NCI-H1436 treated with DMSO at 0.1 percent for 48 hours (cell line): ENCODE data around the gene RNF145.

ENCODE experiments used
- DNase-seq: peaks from one replicate; lab custom pipeline; 2025; lab: John Stamatoyannopoulos, UW

The RNF145 gene

DNA sequence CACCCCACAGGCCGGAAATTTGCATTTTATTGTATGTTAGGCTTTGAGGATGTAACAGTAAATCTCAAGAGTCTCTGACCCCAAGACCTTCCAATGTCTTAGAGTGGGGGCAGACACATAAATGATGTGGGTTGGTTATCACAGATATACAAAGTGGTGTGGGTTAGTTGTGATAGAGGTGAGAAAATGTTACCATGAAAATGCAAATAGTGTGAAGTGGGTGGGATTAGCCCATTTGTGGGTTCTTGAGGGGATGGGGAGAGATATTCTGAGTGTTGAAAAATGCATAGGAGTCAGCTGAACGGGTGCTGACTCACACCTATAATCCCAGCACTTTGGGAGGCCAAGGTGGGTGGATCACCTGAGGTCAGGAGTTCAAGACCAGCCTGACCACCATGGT is 7.9 kb upstream of the RNF145 start:
- no peak for DNase-seq

DNA sequence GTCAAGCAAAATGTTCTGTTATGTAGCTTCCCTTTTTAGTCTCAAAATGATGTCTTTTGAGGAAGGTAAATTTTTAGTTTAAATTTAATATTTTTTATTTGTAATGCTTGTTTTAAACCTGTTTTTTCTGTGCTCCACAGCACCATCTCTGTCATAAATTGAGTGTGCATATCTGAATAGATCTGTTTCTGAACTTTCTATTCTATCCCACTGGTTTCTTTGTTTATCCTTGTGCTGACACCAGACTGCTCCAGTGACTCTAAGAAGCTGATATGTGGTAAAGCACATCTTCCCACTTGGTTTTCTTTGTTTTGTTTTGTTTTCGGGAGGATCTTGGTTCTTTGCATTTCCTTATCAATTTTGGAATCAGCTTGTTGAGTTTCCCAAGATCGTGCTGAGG is 7.1 kb upstream of the RNF145 start:
- DNase-seq, result no peak

DNA sequence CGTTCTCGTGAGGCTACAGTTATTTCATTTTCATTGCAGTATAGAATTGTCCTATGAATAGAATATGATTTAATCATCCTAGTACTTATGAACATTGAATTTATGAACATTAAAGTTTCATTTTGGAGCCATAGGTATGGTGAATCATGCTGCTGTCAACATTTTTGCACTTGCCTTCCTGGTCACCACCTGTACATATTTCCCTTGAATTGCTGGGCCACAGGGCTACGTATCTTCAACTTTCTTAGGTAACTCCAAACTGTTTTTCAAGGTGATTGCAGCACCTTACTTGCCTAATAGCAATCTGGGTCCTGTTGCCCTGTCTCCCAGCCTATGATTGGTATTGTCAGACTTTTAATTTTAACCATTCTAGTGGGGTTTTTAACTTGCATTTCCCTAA is 6.5 kb upstream of the RNF145 start:
- no peak for DNase-seq

DNA sequence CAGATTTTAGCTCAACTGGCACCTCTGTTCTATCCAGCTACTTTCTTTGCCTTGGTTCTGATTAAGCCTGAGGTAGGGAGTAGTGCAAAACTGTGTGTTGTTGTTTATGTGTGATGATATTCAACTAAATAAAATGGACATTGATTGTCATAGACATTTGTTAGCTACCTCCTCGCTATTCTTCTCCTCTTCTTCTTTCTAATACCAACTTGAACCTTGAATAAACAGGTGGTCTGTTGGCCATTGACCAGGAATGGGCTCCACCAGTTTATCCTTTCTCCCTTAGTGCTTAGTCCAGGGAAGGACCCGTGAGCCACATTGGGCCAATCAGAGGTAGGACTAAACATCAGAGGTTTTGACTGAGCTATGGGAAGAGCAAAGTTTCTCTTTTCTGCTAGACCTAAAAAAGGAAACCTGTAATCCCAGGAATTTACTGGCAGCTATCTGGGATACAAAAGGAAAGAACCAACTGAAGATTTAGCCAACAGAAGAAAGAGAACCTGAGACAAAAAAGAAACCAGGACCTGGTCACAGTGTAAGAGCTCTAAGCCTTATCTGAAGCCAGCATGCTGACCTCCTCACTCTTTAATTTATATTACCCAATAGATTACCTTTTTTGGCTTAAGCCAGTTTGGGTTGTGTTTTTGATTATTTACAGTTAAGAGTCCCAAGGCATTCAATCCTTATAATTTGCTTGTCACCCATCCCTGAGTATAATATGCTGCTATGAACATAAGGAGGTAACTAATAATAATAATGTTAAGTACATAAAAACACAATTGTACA is 5.3 kb upstream of the RNF145 start:
- DNase-seq, result no peak

DNA sequence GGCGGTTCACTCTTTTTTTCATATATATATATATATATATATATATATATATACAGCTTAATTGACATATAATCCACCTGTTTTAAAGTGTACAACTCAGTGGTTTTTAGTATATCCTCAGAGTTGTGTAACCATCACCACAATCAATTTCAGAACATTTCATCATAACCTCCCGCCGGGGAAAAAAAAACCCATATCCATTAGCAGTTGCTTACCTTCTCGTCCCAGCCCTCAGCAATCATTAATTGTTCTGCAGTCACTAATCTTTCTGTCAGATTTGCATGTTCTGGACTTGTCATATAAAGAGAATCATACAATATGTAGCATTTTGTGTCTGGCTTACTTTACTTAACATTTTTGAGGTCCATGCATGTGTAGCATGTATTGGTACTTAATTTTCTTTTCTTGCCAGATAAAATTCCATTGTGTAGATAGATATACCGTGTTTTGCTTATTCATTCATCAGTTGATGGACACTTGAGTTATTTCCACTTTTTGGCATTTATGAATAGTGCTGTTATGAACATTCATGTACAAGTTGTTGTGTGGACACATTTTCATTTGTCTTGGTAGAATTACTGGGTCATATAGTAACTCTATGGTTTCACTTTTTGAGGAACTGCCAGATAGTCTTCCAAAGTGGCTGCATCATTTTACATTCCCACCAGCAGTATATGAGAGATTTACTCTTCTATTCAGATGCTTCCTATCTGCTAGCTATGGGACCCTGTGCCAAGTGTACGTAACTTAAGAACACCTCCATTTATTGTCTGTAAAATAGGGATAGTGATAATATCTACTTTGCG is 3.5 kb upstream of the RNF145 start:
- no peak for DNase-seq

DNA sequence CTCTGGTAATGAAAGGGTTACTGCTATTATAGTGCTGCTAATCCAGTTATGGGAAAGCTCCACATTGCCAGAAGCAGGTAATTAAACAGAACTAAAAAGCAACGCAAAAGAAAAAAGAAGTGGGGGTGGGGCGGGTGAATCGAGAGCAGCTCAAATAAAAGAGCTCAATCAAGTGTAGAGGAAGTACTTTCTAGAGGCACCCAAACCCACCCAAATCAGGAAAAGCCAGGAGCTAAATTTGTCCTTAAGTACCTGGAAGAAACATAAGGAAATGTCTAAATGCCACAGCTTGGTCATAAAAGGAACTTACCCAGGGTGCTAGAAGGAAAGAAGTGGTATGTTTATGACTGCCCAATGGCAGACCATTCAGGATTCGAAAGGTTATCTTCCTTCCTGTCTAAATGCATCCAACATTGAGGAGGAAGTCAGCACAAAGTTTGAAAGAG is 2.4 kb upstream of the RNF145 start:
- DNase-seq, result no peak

DNA sequence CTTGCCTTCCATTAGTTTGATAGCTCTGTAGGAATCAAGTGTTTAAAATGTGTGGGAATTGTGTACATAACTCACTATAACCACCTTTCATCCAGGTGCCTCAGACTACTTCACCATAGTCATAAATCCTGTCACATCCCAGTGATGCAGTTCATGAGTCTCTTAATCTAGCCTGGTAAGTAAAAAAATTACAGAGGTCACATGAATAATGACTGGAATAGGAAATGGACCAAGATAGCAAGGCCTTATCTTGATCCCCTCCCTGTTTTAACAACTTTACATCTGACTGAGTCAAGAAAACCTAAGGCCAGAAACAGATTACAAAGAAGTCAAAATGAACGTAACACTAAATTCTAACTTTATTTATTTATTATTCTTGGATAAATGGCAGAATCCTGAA is 1.5 kb upstream of the RNF145 start:
- no peak for DNase-seq

DNA sequence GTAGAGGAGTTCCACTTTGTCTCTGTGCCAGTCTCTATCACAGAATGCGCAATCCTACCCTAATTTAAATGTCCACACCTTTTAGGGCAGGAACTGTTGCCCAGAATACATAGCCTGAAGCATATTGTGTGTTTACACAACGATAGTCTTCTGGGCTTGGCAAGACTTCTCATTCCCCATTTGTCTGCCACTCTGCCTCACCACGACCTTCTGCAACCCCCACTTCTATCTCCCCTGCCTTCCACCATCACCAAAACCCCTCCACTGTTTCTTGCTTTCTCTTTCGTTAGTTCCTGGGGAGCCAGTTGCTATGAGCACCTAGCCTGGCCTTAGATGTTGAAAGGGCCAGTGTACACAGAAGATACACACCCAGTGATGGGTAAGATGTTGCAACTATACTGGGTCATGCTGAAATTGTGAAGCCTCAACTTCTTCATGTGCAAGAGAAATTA is 883 bp upstream of the RNF145 start:
- DNase-seq, result no peak

DNA sequence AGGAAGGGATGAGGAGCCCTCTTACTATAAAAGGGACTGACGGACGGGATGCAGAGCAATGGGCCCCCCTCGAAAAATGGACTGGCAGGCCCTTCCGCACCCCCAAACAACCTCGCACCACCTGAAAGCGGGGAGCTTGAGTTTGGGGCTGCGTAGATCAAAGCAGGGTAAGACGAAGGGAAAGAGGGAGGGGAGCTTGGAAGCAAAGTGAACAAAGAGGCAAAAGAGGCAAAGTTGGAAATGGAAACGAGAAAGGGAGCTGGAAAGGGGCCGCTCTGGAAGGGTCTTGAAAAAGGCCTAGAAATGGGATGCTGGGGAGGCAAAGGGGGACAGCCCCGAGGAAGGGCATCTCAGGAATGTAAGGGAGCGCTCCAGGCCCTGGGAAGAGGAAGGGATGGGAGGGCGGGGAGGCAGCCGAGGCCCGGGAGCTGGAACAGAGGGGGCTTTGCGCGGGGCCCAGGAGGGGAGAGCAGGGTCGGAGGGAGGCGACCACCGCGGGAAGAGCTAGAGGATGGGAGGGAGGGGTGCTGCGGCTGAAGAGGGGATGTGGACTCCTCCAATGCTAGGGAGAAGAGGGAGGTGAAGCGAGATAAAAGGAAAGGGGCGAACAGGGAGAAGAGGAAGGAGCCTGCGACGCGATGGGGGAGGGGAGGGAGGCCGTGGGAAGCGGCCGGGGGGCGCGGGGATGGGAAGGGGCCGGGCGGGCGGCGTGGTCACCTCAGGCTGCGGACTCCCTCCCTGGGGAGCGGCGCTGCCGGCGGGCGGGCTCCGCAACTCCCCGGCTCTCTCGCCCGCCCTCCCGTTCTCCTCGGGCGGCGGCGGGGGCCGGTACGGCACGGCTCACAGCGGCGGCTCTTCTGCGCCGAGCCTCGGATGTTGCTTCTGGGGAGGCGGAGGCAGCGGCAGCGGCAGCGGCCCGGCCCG is 577 bp downstream of the RNF145 start:
- no peak for DNase-seq

DNA sequence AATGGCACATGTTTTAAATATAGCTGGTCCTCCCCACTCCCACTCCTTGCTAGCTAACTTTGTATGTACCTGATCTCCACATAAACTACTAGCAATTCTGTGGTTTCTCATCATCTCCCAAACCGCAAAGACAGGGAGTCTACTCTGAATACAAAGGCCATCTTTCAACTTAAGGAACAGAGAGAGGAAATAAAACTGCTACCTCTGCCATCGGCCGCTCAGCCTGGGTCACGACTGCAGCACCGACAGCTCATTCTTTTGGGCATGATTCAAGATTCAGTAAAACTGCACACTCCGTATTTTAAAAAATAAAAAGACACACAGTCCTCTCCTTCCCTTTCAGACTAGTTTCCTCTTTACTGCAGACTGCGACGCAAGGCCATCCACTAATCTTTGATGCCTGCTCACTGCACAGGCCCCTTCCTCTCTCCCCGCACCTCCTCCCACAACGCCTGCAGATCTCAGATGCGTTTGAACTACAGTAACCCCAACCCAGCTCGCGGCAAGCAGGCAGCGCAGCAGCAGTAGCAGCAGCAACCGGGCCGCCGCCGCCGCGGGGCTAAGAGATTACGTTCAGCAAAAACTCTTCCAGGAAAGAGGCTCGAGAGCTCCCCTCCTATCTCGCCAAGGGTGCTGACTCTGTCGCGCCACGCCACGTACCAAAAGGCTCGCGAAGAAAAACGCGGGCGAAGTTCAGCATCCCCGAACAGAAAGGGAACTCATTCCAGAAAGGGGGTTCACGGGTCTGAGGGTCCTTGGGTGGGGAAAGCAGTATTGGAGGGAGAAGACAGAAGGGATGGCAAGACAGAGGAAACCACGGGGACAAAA is 1.5 kb downstream of the RNF145 start:
- no peak for DNase-seq

DNA sequence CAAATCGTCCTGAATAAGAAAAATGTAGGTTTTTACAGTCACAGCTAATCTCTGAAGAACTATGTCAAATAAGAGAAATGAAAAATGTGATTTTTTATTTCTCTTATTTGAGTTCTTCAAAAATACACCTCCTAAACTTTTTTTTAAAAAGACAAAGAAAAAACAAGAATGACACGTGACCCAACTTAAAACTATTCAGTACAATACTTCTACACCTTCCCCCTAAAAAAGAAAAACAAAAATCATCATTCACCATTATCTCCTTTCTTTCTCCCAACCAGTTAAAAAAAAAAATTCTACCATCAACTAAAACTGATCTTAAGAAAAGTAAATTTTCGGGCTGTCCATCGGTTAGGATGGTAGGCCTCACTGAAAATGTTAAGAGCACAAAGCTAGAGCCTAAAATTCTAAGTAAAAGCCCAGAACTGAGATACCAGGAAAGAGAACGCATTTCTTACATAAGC is 2.1 kb downstream of the RNF145 start:
- no peak for DNase-seq

DNA sequence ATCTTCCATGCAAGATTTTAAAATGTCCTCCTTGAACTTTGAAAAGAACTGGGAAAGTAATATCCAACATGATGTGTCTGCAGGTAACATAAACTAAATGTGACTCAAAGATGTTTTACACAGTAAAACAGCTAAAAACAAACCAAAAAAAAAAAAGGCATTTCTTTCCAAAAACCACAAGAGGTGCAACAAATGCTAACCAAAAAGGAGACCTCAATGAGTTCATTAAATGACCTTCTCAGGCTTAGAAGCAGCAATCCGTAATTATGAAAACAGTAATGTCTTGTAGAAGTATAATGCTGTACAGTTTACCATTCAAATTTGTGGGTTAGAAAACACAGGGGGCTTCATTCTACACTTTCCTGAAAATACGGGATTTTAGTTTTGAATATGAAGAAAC is 2.5 kb downstream of the RNF145 start:
- DNase-seq, result no peak

DNA sequence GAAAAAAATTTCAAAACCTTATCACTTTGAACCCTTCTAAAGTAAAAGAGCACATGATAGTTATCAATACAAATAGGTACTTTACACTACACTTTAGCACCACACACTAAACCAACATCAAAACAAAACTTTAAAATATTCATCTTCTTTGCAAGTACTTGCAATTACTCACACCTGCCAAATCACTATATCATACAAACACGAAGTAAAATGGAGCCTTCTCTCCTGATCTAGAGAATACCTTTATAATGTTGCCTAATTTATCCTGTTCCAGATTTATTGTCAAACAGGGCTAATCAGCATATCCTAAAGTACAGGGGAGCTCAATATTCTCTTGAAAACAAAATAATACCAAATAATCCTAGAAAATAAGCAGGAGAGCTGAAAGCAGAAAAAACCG is 3.0 kb downstream of the RNF145 start:
- no peak for DNase-seq

DNA sequence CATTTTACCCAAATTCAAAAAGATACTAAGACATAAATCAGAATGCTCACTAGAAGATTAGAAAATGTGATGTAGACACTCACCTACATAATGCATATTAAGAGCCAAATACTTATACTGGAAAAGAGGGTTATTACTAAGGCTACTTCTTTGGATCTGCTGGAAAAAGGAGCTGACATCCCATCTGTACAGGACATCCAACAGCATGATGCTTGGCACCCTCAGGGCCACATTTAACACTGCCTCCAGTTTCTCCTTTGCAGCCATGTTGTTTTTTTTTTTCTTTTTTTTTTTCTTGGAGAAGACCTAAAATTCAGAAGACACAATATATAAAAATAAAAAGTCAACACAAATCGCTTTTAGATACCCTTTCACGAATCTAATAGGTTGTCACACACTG is 6.0 kb downstream of the RNF145 start:
- no peak for DNase-seq

DNA sequence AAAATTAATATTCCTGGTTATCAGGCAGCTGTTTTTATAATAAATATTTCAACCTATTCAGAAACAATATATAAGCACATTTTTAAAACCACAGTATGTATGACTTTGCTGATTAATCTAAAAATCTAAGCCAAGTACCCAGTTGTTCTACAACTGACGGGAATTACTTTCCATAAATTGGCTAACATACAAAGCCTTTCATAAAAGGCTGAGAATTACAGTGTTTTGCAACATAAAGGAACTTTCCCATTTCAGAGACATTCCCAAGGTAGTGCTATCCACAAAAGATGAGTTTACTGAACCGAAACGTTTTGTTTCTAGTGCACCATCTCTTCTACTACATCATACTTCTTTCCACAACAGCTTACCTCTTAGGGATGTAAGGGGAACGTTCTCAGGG is 7.2 kb downstream of the RNF145 start:
- DNase-seq, result no peak

DNA sequence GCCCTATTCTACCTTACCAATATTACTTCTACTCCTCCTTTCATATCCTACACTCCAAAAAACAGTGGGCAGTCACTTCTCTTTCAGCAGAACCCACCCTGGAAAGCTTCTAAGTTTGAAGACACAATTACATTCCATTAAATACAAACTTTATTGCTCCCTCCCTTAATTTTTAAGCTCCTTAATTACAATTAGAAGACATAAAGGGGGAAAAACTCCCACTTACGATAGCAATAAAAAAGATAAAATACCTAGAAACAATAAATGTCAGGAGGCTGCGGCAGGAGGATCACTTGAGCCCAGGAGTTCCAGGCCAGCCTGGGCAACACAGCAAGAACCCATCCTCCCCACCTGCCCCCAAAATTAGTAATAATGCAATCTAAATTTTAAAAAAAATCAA is 9.6 kb downstream of the RNF145 start:
- no peak for DNase-seq

DNA sequence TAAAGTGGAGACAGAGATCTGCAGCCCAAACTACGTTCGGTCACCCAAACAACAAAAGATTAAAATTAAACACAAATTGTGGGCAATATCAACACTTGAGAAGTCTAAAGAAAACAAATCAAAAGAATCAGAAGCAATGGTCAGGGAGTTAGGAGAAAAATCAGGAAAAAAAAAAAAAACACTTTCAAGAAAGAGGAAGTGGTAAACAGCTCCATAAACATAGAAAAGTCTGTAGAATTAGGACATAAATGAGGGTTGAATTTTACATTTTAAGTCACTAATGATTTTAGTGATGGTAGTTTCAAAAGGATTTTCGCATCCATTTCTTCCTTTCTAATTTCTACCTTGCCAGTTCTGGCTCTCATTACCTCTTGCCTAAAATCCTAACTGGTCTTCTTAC is 10.1 kb downstream of the RNF145 start:
- DNase-seq, result no peak

DNA sequence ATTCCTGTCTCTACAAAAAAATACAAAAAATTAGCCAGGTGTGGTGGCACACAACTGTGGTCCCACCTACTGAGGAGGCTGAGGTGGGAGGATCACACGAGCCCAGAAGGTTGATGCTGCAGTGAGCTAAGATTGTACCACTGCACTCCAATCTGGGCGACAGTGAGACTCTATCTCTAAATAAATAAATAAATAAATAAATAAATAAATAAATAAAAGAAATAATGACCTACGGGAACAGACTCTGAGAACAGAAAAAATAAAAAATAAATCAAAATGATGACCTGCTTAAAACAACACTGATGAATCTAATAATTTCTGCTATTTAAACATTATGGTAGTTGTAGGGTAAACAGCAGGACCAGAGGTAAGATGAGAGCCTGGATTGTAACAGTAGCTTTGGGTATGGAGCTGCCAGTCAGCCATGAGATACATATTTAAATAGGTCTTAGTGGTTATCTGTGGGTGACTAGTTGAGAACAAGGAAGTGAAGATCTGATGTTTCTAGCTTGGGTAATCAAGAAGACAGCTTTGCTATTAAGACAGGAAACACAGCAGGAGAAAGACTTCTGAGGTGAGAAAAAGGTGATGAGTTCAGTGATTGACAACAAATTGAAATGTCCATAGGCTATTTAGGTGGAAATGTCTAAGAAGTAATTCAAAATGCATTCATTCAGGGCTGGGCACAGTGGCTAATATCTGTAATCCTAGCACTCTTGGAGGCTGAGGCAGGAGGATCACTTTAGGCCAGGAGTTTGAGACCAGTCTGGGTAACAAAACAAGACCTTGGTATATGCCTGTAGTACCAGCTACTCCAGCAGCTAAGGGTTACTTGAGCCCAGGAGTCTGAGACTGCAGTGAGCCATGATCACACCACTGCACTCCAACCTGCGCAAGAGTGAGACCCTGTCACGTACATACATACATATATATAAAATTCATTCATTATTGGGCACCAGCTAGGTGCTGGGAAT is 11.0 kb downstream of the RNF145 start:
- DNase-seq, result no peak

DNA sequence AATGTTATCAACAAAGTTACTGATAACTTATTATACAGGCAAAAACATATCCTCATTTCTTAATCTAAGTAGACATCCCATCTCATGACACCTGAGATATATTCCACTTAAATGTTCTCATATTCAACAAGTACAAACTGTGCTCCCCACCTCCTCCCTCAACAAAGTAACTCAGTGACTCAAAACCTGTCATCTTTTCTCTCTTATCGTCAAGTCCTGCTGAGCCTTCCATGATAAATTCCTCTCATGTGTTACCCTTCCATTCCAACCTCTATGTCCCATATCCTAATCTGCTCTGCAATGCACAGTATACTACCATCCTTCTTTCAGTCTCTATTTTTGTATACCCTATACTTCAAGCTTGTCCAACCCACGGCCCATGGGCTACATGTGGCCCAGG is 13.6 kb downstream of the RNF145 start:
- no peak for DNase-seq

DNA sequence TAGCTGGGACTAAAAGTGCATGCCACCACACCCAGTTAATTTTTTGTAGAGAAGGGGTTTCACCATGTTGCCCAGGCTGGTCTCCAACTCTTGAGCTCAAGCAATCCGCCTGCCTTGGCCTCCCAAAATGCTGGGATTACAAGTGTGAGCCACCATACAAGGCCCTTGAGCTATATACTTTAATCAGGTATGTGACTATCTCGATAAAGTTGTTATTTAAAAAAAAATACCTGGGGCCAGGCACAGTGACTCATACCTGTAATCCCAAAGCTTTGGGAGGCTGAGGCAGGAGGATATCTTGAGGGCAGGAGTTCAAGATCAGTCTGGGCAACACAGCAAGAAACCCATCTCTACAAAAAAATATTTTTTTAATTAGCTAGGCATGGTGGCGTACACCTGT is 19.2 kb downstream of the RNF145 start:
- DNase-seq, result no peak
